Measurements from ENCODE around the gene DCAF8.

Gene DCAF8

DNA sequence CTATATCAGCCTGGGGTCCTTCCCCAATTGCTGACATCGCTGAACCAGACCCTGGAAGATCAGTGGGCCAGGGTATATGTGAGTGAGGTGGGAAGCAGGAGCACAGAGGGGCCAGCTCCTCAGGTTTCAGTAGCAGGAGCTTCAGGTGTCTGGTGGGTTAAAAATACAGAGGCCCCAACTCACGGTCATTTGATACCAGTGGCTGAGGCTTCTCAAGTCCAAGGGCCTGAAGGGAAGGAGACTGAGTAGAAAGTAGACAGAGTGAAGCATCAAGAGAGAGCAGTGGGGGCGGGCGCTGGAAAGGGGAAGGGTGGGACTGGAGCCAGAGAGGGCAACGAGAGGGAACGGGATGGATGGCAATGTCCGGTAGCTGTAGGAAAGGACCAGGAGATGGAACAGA lies 74.0 kb downstream of the DCAF8 start:
- H3K27me3 ChIP-seq (ENCODE audit: insufficient read depth, poor library complexity, severe bottlenecking): no peaks in the 10 kb centered on the region
- no peak for TF ChIP-seq GABPA (IDR thresholded peaks at IDR 0.05; ENCODE audit: low read depth)
- TF ChIP-seq, protein P1, sequence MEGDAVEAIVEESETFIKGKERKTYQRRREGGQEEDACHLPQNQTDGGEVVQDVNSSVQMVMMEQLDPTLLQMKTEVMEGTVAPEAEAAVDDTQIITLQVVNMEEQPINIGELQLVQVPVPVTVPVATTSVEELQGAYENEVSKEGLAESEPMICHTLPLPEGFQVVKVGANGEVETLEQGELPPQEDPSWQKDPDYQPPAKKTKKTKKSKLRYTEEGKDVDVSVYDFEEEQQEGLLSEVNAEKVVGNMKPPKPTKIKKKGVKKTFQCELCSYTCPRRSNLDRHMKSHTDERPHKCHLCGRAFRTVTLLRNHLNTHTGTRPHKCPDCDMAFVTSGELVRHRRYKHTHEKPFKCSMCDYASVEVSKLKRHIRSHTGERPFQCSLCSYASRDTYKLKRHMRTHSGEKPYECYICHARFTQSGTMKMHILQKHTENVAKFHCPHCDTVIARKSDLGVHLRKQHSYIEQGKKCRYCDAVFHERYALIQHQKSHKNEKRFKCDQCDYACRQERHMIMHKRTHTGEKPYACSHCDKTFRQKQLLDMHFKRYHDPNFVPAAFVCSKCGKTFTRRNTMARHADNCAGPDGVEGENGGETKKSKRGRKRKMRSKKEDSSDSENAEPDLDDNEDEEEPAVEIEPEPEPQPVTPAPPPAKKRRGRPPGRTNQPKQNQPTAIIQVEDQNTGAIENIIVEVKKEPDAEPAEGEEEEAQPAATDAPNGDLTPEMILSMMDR (IDR thresholded peaks at IDR 0.05; ENCODE audit: insufficient read depth, low read length): no peak
- no peak for TF ChIP-seq POLR2AphosphoS5 (IDR thresholded peaks at IDR 0.05; ENCODE audit: low read depth)
- TF ChIP-seq, protein P2, sequence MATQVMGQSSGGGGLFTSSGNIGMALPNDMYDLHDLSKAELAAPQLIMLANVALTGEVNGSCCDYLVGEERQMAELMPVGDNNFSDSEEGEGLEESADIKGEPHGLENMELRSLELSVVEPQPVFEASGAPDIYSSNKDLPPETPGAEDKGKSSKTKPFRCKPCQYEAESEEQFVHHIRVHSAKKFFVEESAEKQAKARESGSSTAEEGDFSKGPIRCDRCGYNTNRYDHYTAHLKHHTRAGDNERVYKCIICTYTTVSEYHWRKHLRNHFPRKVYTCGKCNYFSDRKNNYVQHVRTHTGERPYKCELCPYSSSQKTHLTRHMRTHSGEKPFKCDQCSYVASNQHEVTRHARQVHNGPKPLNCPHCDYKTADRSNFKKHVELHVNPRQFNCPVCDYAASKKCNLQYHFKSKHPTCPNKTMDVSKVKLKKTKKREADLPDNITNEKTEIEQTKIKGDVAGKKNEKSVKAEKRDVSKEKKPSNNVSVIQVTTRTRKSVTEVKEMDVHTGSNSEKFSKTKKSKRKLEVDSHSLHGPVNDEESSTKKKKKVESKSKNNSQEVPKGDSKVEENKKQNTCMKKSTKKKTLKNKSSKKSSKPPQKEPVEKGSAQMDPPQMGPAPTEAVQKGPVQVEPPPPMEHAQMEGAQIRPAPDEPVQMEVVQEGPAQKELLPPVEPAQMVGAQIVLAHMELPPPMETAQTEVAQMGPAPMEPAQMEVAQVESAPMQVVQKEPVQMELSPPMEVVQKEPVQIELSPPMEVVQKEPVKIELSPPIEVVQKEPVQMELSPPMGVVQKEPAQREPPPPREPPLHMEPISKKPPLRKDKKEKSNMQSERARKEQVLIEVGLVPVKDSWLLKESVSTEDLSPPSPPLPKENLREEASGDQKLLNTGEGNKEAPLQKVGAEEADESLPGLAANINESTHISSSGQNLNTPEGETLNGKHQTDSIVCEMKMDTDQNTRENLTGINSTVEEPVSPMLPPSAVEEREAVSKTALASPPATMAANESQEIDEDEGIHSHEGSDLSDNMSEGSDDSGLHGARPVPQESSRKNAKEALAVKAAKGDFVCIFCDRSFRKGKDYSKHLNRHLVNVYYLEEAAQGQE (IDR thresholded peaks at IDR 0.05; ENCODE audit: insufficient replicate concordance, low read depth): no peak
- no peak for TF ChIP-seq SPI1 (IDR thresholded peaks at IDR 0.05; ENCODE audit: borderline replicate concordance, low read depth)

DNA sequence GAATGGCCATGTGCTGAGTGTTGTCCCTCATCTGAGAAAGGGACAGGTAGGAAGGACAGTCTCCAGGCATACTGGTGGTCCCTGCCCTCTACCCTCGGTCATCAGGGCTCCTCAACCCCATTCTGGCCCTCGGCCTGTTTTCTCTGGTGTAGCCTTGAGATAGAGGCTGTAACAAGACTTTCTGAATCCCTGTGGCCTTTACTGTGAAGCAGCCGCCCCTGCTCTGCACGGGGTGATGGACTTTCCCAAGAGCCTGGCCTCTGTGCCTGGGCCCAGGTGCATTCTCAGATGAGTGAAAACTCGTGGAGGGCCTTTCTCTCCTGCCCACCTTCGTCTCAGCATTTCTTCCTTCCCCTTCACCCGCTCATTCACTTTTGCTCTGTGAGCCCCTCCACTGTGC lies 74.9 kb downstream of the DCAF8 start:
- H3K27ac ChIP-seq (replicated peaks): no peak overlapping the region
- no peaks in the 10 kb centered on the region for H3K27me3 ChIP-seq (ENCODE audit: insufficient read depth, poor library complexity, severe bottlenecking)
- TF ChIP-seq, protein P1 (IDR thresholded peaks at IDR 0.05; ENCODE audit: insufficient read depth, low read length): no peak
- no peak for TF ChIP-seq POLR2AphosphoS5 (IDR thresholded peaks at IDR 0.05; ENCODE audit: low read depth)
- TF ChIP-seq, protein P2 (IDR thresholded peaks at IDR 0.05; ENCODE audit: insufficient replicate concordance, low read depth): no peak
- no peak for TF ChIP-seq GABPA (IDR thresholded peaks at IDR 0.05; ENCODE audit: low read depth)
- no peak for TF ChIP-seq SPI1 (IDR thresholded peaks at IDR 0.05; ENCODE audit: borderline replicate concordance, low read depth)
- no peak overlapping the region for H3K4me3 ChIP-seq (replicated peaks; ENCODE audit: insufficient read depth, low read length)
- no peak for DNase-seq (ENCODE audit: low read depth in 1 of 2, low spot score in 1 of 2)

More for the DNA sequence above, 74.0 kb downstream of the DCAF8 start:
- no peak overlapping the region for H3K27ac ChIP-seq (replicated peaks)
- DNase-seq (ENCODE audit: low read depth in 1 of 2, low spot score in 1 of 2): no peak
- no peak overlapping the region for H3K4me3 ChIP-seq (replicated peaks; ENCODE audit: insufficient read depth, low read length)

DNA sequence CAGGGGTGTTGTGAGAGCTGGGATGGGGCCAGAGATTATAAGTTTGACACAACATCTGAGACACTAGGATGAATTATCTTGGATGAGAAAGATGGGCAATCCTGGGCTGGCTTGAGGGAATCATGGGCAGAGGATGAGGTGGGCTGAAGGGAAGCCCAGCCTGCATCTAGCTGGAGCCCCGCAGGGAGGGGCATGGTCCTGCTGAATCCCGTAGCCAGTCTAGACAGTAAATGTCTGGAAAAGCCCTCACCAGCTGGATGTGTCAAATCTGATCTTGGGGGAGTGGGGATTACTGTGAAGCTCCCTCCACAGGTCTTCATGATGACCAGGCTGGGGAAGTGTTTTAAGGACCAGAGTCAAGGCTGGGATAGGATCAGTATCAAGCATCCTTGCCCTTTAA lies 75.6 kb downstream of the DCAF8 start:
- no peaks in the 10 kb centered on the region for H3K27me3 ChIP-seq (ENCODE audit: insufficient read depth, poor library complexity, severe bottlenecking)
- H3K27ac ChIP-seq (replicated peaks): no peak overlapping the region
- no peak overlapping the region for H3K4me3 ChIP-seq (replicated peaks; ENCODE audit: insufficient read depth, low read length)
- TF ChIP-seq SPI1 (IDR thresholded peaks at IDR 0.05; ENCODE audit: borderline replicate concordance, low read depth) (no peak), POLR2AphosphoS5 (IDR thresholded peaks at IDR 0.05; ENCODE audit: low read depth) (no peak), GABPA (IDR thresholded peaks at IDR 0.05; ENCODE audit: low read depth) (no peak)
- TF ChIP-seq, protein P2 (IDR thresholded peaks at IDR 0.05; ENCODE audit: insufficient replicate concordance, low read depth): no peak
- TF ChIP-seq, protein P1 (IDR thresholded peaks at IDR 0.05; ENCODE audit: insufficient read depth, low read length): no peak
- no peak for DNase-seq (ENCODE audit: low read depth in 1 of 2, low spot score in 1 of 2)

Data from HL-60 (cell line).